HepG2 (cell line): ENCODE measurements around the gene TMEM106B. TPM values are rescaled to one million over a fixed set of nuclear protein-coding genes. Genes with fewer than 3 reads are reported as not detected.
A peak's percentile ranks its signal among the peaks of the same experiment; 100 is the strongest.

Experiments
- GMEB2 ChIP-seq: IDR thresholded peaks from 2 replicates; pipeline ENCODE4 v1.6.1; 2016; ENCODE audit warnings: missing biosample characterization, missing genetic modification reagents, low read depth
- ISL2 ChIP-seq: sonication (generic); formaldehyde crosslinking; IDR thresholded peaks from 2 replicates; pipeline ENCODE4 v1.5.0; 2020; ENCODE audit warnings: missing genetic modification reagents
- MATR3 ChIP-seq: sonication (generic); formaldehyde crosslinking; IDR thresholded peaks from 2 replicates; pipeline ENCODE4 v1.4.0; 2020; ENCODE audit warnings: missing genetic modification reagents
- MIXL1 ChIP-seq: IDR thresholded peaks from 2 replicates; pipeline ENCODE4 v1.6.1; 2016
- NAIF1 ChIP-seq: sonication (generic); formaldehyde crosslinking; IDR thresholded peaks from 2 replicates; pipeline ENCODE4 v1.5.0; 2020; ENCODE audit warnings: mild to moderate bottlenecking, missing genetic modification reagents, borderline replicate concordance
- NFIC ChIP-seq: IDR thresholded peaks from 2 replicates; pipeline ENCODE4 v1.6.1; 2012; ENCODE audit warnings: mild to moderate bottlenecking, low read length, inconsistent platforms
- RCOR2 ChIP-seq: IDR thresholded peaks from 2 replicates; pipeline ENCODE4 v1.6.1; 2016; ENCODE audit warnings: missing biosample characterization, missing genetic modification reagents
- REPIN1 ChIP-seq: sonication (generic); formaldehyde crosslinking; IDR thresholded peaks from 2 replicates; pipeline ENCODE4 v1.8.0; 2022; ENCODE audit warnings: missing genetic modification reagents, low read depth, mild to moderate bottlenecking, borderline replicate concordance
- RFX5 ChIP-seq: IDR thresholded peaks from 2 replicates; pipeline ENCODE4 v1.6.1; 2011; ENCODE audit warnings: low read depth, low read length, improper control_type of control experiment
- SP2 ChIP-seq: sonication (generic); formaldehyde crosslinking; IDR thresholded peaks from 2 replicates; pipeline ENCODE4 v1.5.1; 2020; ENCODE audit warnings: mild to moderate bottlenecking, missing genetic modification reagents
- SP4 ChIP-seq: sonication (generic); formaldehyde crosslinking; IDR thresholded peaks from 2 replicates; pipeline ENCODE4 v1.8.1; 2023; ENCODE audit warnings: mild to moderate bottlenecking, missing genetic modification reagents
- TFE3 ChIP-seq: IDR thresholded peaks from 2 replicates; pipeline ENCODE4 v1.6.1; 2016
- ZNF20 ChIP-seq: sonication (generic); formaldehyde crosslinking; IDR thresholded peaks from 2 replicates; pipeline ENCODE4 v1.4.0; 2020; ENCODE audit warnings: mild to moderate bottlenecking, moderate library complexity, missing genetic modification reagents
- ZNF274 ChIP-seq: sonication (generic); formaldehyde crosslinking; IDR thresholded peaks from 2 replicates; pipeline ENCODE4 v1.5.1; 2020; ENCODE audit warnings: mild to moderate bottlenecking, missing genetic modification reagents
- ZNF30 ChIP-seq: sonication (generic); formaldehyde crosslinking; IDR thresholded peaks from 2 replicates; pipeline ENCODE4 v1.5.0; 2020; ENCODE audit warnings: mild to moderate bottlenecking, missing genetic modification reagents
- ZNF709 ChIP-seq: sonication (generic); formaldehyde crosslinking; IDR thresholded peaks from 2 replicates; pipeline ENCODE4 v1.5.0; 2020; ENCODE audit warnings: mild to moderate bottlenecking, missing genetic modification reagents
- polyA plus RNA-seq, 8 experiments: library from polyadenylated mRNA; depleted of rRNA in 3 of 8; stranded (reverse) in 7 of 8; unstranded in 1 of 8; fragments of >200 nt; fragmentation: Illumina TruSeq in 4 of 8; extraction: Trizol in 4 of 8; gene quantifications; 2 replicates each; pipeline versions ENCODE4 v1.2.1 to v1.2.3, GENCODE V29; 2011 to 2016; ENCODE audit warnings: low read depth in 4 of 8, missing spikeins in 1 of 8, mixed read lengths in 1 of 8; ENCODE audit not compliant: insufficient read depth in 1 of 8
- total RNA-seq, 5 experiments: library from RNA; depleted of rRNA; stranded (reverse); fragments of >200 nt; fragmentation: Illumina TruSeq; extraction: Trizol; gene quantifications; 2 replicates each; pipeline ENCODE4 v1.2.3, GENCODE V29; 2016; ENCODE audit warnings: low read depth in 1 of 5
- TF ChIP-seq, protein P1 (sequence below): sonication (generic); formaldehyde crosslinking; IDR thresholded peaks from 2 replicates; pipeline ENCODE4 v1.4.0; 2020; ENCODE audit warnings: mild to moderate bottlenecking, low read depth, missing genetic modification reagents
- TF ChIP-seq, protein P2 (sequence below): sonication (generic); formaldehyde crosslinking; IDR thresholded peaks from 2 replicates; pipeline ENCODE4 v1.5.1; 2020; ENCODE audit warnings: missing genetic modification reagents, mild to moderate bottlenecking, borderline replicate concordance
- TF ChIP-seq, protein P3 (sequence below): IDR thresholded peaks from 2 replicates; pipeline ENCODE4 v1.6.1; 2016; ENCODE audit warnings: low read depth, control low read depth

The TMEM106B gene
- total and polyA plus RNA-seq, 2 of the 13 experiments (the other 11 are each of a cell fraction or from before 2014, with no cell fraction given): 16.8 to 25.1 TPM

- TF ChIP-seq, protein P1, sequence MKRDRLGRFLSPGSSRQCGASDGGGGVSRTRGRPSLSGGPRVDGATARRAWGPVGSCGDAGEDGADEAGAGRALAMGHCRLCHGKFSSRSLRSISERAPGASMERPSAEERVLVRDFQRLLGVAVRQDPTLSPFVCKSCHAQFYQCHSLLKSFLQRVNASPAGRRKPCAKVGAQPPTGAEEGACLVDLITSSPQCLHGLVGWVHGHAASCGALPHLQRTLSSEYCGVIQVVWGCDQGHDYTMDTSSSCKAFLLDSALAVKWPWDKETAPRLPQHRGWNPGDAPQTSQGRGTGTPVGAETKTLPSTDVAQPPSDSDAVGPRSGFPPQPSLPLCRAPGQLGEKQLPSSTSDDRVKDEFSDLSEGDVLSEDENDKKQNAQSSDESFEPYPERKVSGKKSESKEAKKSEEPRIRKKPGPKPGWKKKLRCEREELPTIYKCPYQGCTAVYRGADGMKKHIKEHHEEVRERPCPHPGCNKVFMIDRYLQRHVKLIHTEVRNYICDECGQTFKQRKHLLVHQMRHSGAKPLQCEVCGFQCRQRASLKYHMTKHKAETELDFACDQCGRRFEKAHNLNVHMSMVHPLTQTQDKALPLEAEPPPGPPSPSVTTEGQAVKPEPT (CRISPR knock-in tag): peak; percentile 98
- TF ChIP-seq, protein P2, sequence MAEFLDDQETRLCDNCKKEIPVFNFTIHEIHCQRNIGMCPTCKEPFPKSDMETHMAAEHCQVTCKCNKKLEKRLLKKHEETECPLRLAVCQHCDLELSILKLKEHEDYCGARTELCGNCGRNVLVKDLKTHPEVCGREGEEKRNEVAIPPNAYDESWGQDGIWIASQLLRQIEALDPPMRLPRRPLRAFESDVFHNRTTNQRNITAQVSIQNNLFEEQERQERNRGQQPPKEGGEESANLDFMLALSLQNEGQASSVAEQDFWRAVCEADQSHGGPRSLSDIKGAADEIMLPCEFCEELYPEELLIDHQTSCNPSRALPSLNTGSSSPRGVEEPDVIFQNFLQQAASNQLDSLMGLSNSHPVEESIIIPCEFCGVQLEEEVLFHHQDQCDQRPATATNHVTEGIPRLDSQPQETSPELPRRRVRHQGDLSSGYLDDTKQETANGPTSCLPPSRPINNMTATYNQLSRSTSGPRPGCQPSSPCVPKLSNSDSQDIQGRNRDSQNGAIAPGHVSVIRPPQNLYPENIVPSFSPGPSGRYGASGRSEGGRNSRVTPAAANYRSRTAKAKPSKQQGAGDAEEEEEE: no peak
- TF ChIP-seq, protein P3, sequence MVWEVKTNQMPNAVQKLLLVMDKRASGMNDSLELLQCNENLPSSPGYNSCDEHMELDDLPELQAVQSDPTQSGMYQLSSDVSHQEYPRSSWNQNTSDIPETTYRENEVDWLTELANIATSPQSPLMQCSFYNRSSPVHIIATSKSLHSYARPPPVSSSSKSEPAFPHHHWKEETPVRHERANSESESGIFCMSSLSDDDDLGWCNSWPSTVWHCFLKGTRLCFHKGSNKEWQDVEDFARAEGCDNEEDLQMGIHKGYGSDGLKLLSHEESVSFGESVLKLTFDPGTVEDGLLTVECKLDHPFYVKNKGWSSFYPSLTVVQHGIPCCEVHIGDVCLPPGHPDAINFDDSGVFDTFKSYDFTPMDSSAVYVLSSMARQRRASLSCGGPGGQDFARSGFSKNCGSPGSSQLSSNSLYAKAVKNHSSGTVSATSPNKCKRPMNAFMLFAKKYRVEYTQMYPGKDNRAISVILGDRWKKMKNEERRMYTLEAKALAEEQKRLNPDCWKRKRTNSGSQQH (CRISPR knock-in tag): peak; percentile 68; the same call in 1 of the 2 replicates
- no peak; the same call in 1 of the 2 replicates for TF ChIP-seq RFX5
- TF ChIP-seq ZNF709: peak; percentile 90; the same call in 1 of the 2 replicates
- TF ChIP-seq GMEB2 (CRISPR knock-in tag): no peak; the same call in 1 of the 2 replicates
- TF ChIP-seq TFE3 (CRISPR knock-in tag): peak; percentile 62
- TF ChIP-seq MATR3 (CRISPR knock-in tag): no peak
- no peak; the same call in 1 of the 2 replicates for TF ChIP-seq RCOR2 (CRISPR knock-in tag)
- TF ChIP-seq ISL2 (CRISPR knock-in tag): peak; percentile 80
- TF ChIP-seq NAIF1 (CRISPR knock-in tag): peak; percentile 93; the same call in 1 of the 2 replicates
- TF ChIP-seq REPIN1 (CRISPR knock-in tag): peak; percentile 98
- no peak for TF ChIP-seq NFIC
- peak; percentile 60; the same call in 1 of the 2 replicates for TF ChIP-seq ZNF20 (CRISPR knock-in tag)
- TF ChIP-seq ZNF274 (CRISPR knock-in tag): peak; percentile 99
- peak; percentile 99 for TF ChIP-seq ZNF30
- TF ChIP-seq SP4: peak; percentile 86
- TF ChIP-seq MIXL1 (CRISPR knock-in tag): peak; percentile 7
- no peak for TF ChIP-seq SP2 (CRISPR knock-in tag)
These were observed at the start of gene TMEM106B (continued) for GRCh38 chr7:12211054-12211710.
